Fibroblast of the aortic adventitia (primary cell): ENCODE results near the gene HBG2. TPM values are rescaled to one million over a fixed set of nuclear protein-coding genes. Genes with fewer than 3 reads are reported as not detected.

Experiments used
- DNase-seq: peaks from one replicate; pipeline ENCODE4 v3.0.0-alpha.2; 2010; ENCODE audit warnings: low read depth
- H3K4me3 ChIP-seq: 2 replicates; pipeline ENCODE4 v1.5.1; 2011; ENCODE audit warnings: low read depth, mild to moderate bottlenecking, control low read depth, low read length, moderate library complexity
- CTCF ChIP-seq: IDR thresholded peaks from 2 replicates; pipeline ENCODE4 v1.5.1; 2011; ENCODE audit warnings: mild to moderate bottlenecking, low read length, control low read depth, inconsistent platforms; ENCODE audit not compliant: insufficient read depth
- total RNA-seq: library from RNA; depleted of rRNA; stranded (reverse); fragments of >200 nt; gene quantifications from 2 replicates; pipeline ENCODE4 v1.2.3, GENCODE V29; 2012; ENCODE audit warnings: low replicate concordance

Gene HBG2
- total RNA-seq, 1 donor: not detected

GRCh38 chr11:5225480-5225871 is 29.1 kb downstream of the HBG2 start:
- TF ChIP-seq CTCF: no peak
- H3K4me3 ChIP-seq: no peak overlapping the region
- no peak for DNase-seq

GRCh38 chr11:5224538-5225479 is 29.8 kb downstream of the HBG2 start:
- no peak overlapping the region for H3K4me3 ChIP-seq
- no peak for DNase-seq
- no peak for TF ChIP-seq CTCF

GRCh38 chr11:5223686-5224085 is 30.9 kb downstream of the HBG2 start:
- no peak overlapping the region for H3K4me3 ChIP-seq
- no peak for TF ChIP-seq CTCF
- no peak for DNase-seq

- no peak for TF ChIP-seq CTCF
- H3K4me3 ChIP-seq: no peak overlapping the region
- no peak for DNase-seq
Observed at GRCh38 chr11:5223146-5223545, 31.4 kb downstream of the HBG2 start.

GRCh38 chr11:5210376-5210885 is 44.1 kb downstream of the HBG2 start:
- H3K4me3 ChIP-seq: no peak overlapping the region
- TF ChIP-seq CTCF: no peak

GRCh38 chr11:5204787-5205186 is 49.8 kb downstream of the HBG2 start:
- TF ChIP-seq CTCF: peak; percentile 69
- H3K4me3 ChIP-seq: no peak overlapping the region
- peak; percentile 88 for DNase-seq

More at GRCh38 chr11:5210376-5210885, 44.1 kb downstream of the HBG2 start:
- DNase-seq: no peak

GRCh38 chr11:5203366-5203765 is 51.2 kb downstream of the HBG2 start:
- no peak overlapping the region for H3K4me3 ChIP-seq
- no peak for DNase-seq
- no peak for TF ChIP-seq CTCF
